C4-2B (cell line): ENCODE results near the gene ARRB1.

Source experiments
- CTCF ChIP-seq: fragments of 450-650 bp; conservative IDR thresholded peaks from 2 replicates; pipeline ENCODE4 v1.5.1; 2017; ENCODE audit warnings: mild to moderate bottlenecking
- ZFX ChIP-seq: fragments of 450-650 bp; IDR thresholded peaks from 2 replicates; pipeline ENCODE4 v1.6.1; 2017

DNA sequence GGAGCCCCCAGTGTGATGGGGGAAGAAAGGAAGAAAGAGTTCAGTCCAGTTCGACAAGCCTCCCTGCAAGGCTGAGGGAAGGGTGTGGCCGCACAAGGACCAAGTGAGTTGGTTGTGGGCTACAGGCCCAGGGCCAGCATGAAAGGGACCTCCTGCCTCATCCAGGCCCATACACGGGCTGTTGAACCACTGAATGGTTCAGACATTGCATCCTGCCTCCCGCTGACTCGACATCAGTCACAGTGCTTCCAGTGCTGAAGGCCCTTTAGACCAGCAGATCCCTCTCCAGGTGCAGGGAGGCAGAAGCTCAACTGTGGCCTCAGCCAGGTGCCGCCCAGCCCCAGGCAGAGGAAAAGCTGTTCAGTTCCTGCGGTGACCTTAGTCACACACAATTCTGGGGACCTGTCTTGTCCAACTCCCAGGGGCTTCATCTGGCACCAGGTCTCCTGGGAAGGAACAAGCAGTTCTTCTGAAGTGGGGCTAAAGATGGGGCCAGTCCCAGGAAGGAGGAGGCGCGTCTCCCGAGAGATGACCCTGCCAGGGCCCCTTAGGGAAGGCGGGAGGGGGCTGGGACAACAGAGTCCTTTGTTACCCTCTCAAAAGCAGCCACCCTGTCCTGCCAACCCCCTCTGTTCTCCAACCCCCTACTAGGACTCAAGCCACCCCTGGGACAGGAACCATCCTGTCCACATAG lies 6.6 kb downstream of the ARRB1 start:
- TF ChIP-seq CTCF: no peak
- no peak for TF ChIP-seq ZFX
